Spleen (tissue), 11 donors: ENCODE data around the gene UGT1A7. TPM values are rescaled to one million over a fixed set of nuclear protein-coding genes. Genes with fewer than 3 reads are reported as not detected.

Source experiments
- DNase-seq: peaks from one replicate; pipeline ENCODE4 v3.0.0-alpha.2; 2020
- H3K27ac ChIP-seq, 8 donors: fragments of 200-600 bp; sonication (generic) in 7 of 8; 1 replicate in 4 of 8; 2 replicates in 4 of 8; pipeline versions ENCODE4 v1.5.0 to v1.8.0; 2016 to 2021; ENCODE audit warnings: inconsistent platforms in 4 of 8, mild to moderate bottlenecking in 4 of 8, moderate library complexity in 1 of 8
- H3K27me3 ChIP-seq, 7 donors: fragments of 200-600 bp; sonication (generic) in 6 of 7; replicated peaks in 1 of 7; 1 replicate in 4 of 7; 2 replicates in 3 of 7; pipeline versions ENCODE4 v1.5.0 to v1.8.0; 2016 to 2021; ENCODE audit warnings: inconsistent platforms in 3 of 7, mild to moderate bottlenecking in 1 of 7
- H3K36me3 ChIP-seq, 6 donors: fragments of 200-600 bp; sonication (generic) in 5 of 6; 1 replicate in 4 of 6; 2 replicates in 2 of 6; pipeline versions ENCODE4 v1.5.0 to v1.8.0; 2016 to 2021; ENCODE audit warnings: inconsistent platforms in 2 of 6
- H3K4me1 ChIP-seq, 6 donors: fragments of 200-600 bp; sonication (generic) in 5 of 6; 1 replicate in 3 of 6; 2 replicates in 3 of 6; pipeline versions ENCODE4 v1.5.0 to v1.8.0; 2016 to 2021; ENCODE audit warnings: inconsistent platforms in 3 of 6
- H3K4me3 ChIP-seq, 8 donors: fragments of 200-600 bp; sonication (generic) in 7 of 8; 1 replicate in 4 of 8; 2 replicates in 4 of 8; pipeline versions ENCODE4 v1.5.0 to v1.8.0; 2016 to 2021; ENCODE audit warnings: inconsistent platforms in 4 of 8, mild to moderate bottlenecking in 4 of 8, moderate library complexity in 2 of 8
- H3K9me3 ChIP-seq, 8 donors: fragments of 200-600 bp; sonication (generic) in 7 of 8; 1 replicate in 4 of 8; 2 replicates in 4 of 8; pipeline versions ENCODE4 v1.5.0 to v1.8.0; 2016 to 2021; ENCODE audit warnings: inconsistent platforms in 4 of 8
- POLR2A ChIP-seq, 3 donors: fragments of 450-650 bp; IDR thresholded peaks; one replicate each; pipeline ENCODE4 v1.5.1; 2017; ENCODE audit warnings: antibody characterized with exemption in 3 of 3, mild to moderate bottlenecking in 1 of 3
- POLR2AphosphoS5 ChIP-seq, 3 donors: sonication (generic); formaldehyde crosslinking; IDR thresholded peaks; one replicate each; pipeline ENCODE4 v1.5.1; 2017; ENCODE audit warnings: antibody characterized with exemption in 3 of 3
- WGBS, 5 donors: extraction: QIAGEN DNeasy Blood & Tissue Kit in 3 of 5; methylation state at CpG; one replicate each; pipeline versions ENCODE4 v1.1.5 to v1.1.7; 2013 to 2018; 5-methylcytosine and 5-hydroxymethylcytosine counted together
- intact Hi-C: fragments of 100-400 bp; cut with DNase I; formaldehyde crosslinking; loops from one replicate; pipeline ENCODE4 v1.15.0; 2023; ENCODE audit warnings: low total_unique reads
- polyA plus RNA-seq, 3 donors: library from polyadenylated mRNA; stranded (reverse); fragments of 200-250 nt; gene quantifications; one replicate each; pipeline ENCODE4 v1.2.1, GENCODE V29; 2013
- total RNA-seq, 7 donors: library from RNA; depleted of rRNA in 3 of 7; stranded (reverse); fragments of >200 nt in 3 of 7; fragmentation: NEBNext Ultra II Directional in 4 of 7; extraction: Animal tissue kit (Norgen Biotek cat#: 25700) in 4 of 7; gene quantifications; one replicate each; pipeline versions ENCODE4 v1.1.0 to v1.2.1, GENCODE V29; 2016 to 2021
- TF ChIP-seq, protein P1 (sequence below), 11 experiments: fragments of 200-600 bp in 7 of 11; fragments of 450-650 bp in 4 of 11; sonication (generic) in 4 of 11; IDR thresholded peaks in 8 of 11; conservative IDR thresholded peaks in 3 of 11; 1 replicate in 7 of 11; 2 replicates in 4 of 11; pipeline versions ENCODE4 v1.4.0 to v1.8.0; 2016 to 2021; ENCODE audit warnings: antibody characterized with exemption in 11 of 11, inconsistent platforms in 4 of 11, mild to moderate bottlenecking in 1 of 11
- donor health status: healthy with polysubstance abuse.
- donor health status: DM: no; HTN: no; CAD: no; lungs with moderate emphysema.
- donor health status: DM: no; HTN: no; CAD: no.
- donor health status: Bipolar disorder and iron deficiency.
- donor health status: healthy.
- donor health status: DM: no; HTN: no; CAD: no.
- donor health status: DM: yes; HTN: yes; CAD: no.

The UGT1A7 gene
- total and polyA plus RNA-seq, 10 donors, result 0.03 TPM; not detected in 9

DNA sequence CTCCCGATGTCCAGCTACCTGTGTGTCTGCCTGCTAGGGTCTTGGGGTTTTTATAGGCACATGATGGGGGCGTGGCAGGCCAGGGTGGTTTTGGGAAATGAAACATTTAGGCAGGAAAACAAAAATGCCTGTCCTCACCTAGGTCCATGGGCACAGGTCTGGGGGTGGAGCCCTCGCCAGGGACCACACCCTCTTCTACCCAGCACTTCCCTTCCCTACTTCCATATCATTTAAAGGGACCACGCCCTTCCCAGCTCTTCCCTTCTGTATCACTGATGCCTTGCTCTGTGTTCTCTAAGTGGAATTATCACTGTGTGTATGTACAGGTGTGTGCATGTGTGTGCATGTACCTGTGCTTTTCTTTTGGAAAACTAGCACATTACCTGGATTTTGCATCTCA is 84.7 kb downstream of the UGT1A7 start:
- intact Hi-C loops, result no loop called here
- 74 to 81% (median 80%) methylated on average over 4 of the region's 4 CpGs for WGBS, 5 donors
- DNase-seq, result no peak
- Histone ChIP-seq H3K9me3 (no peaks in the 10 kb centered on the region), H3K4me3 (no peak overlapping the region), H3K36me3 (no peaks in the 10 kb centered on the region), H3K27ac (no peak overlapping the region), H3K4me1 (no peaks in the 10 kb centered on the region), H3K27me3 (peaks cover 0 to 29% (median 0%) of the 10 kb centered on the region in 7 donors)
- no peak for TF ChIP-seq POLR2AphosphoS5 (IDR thresholded peaks at IDR 0.05)
- TF ChIP-seq, protein P1, sequence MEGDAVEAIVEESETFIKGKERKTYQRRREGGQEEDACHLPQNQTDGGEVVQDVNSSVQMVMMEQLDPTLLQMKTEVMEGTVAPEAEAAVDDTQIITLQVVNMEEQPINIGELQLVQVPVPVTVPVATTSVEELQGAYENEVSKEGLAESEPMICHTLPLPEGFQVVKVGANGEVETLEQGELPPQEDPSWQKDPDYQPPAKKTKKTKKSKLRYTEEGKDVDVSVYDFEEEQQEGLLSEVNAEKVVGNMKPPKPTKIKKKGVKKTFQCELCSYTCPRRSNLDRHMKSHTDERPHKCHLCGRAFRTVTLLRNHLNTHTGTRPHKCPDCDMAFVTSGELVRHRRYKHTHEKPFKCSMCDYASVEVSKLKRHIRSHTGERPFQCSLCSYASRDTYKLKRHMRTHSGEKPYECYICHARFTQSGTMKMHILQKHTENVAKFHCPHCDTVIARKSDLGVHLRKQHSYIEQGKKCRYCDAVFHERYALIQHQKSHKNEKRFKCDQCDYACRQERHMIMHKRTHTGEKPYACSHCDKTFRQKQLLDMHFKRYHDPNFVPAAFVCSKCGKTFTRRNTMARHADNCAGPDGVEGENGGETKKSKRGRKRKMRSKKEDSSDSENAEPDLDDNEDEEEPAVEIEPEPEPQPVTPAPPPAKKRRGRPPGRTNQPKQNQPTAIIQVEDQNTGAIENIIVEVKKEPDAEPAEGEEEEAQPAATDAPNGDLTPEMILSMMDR (IDR thresholded peaks at IDR 0.05 in 8 of 11, conservative IDR thresholded peaks at IDR 0.05 in 3 of 11), result no peak
- no peak for TF ChIP-seq POLR2A (IDR thresholded peaks at IDR 0.05)

DNA sequence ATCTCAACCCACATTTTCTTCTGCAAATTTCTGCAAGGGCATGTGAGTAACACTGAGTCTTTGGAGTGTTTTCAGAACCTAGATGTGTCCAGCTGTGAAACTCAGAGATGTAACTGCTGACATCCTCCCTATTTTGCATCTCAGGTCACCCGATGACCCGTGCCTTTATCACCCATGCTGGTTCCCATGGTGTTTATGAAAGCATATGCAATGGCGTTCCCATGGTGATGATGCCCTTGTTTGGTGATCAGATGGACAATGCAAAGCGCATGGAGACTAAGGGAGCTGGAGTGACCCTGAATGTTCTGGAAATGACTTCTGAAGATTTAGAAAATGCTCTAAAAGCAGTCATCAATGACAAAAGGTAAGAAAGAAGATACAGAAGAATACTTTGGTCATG is 86.4 kb downstream of the UGT1A7 start:
- H3K4me3 ChIP-seq, result no peak overlapping the region
- intact Hi-C loops, result no loop called here
- no peak for DNase-seq
- H3K27me3 ChIP-seq, result peaks cover 0 to 29% (median 0%) of the 10 kb centered on the region in 7 donors
- H3K4me1 ChIP-seq, result no peaks in the 10 kb centered on the region
- WGBS, 5 donors, result 73 to 82% (median 76%) methylated on average over 4 of the region's 4 CpGs
- TF ChIP-seq POLR2AphosphoS5 (IDR thresholded peaks at IDR 0.05) (no peak), POLR2A (IDR thresholded peaks at IDR 0.05) (no peak)
- TF ChIP-seq, protein P1 (IDR thresholded peaks at IDR 0.05 in 8 of 11, conservative IDR thresholded peaks at IDR 0.05 in 3 of 11), result no peak
- H3K27ac ChIP-seq, result no peak overlapping the region
- H3K9me3 ChIP-seq, result no peaks in the 10 kb centered on the region
- H3K36me3 ChIP-seq, result no peaks in the 10 kb centered on the region

DNA sequence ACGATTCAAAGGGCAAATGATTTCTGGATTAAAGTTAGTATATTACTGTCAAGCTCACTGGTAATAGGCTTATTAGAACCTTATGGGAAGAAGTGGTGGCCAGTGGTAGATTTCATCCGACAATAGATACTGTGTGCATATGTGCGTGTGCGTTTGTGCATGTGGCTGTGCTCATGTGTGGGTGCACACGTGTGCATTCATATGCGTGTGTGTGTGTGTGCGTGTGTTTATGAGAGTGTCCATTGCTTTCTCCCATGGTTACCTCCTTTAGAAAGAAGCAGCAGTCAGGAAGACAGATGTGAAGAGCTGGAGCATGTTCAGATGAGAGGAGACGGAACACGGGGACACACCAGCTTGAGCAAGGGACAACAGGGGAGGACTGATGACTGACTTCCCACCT is 87.6 kb downstream of the UGT1A7 start:
- TF ChIP-seq POLR2AphosphoS5 (IDR thresholded peaks at IDR 0.05) (no peak), POLR2A (IDR thresholded peaks at IDR 0.05) (no peak)
- TF ChIP-seq, protein P1 (IDR thresholded peaks at IDR 0.05 in 8 of 11, conservative IDR thresholded peaks at IDR 0.05 in 3 of 11), result no peak
- no peak overlapping the region for H3K27ac ChIP-seq
- H3K9me3 ChIP-seq, result no peaks in the 10 kb centered on the region
- H3K36me3 ChIP-seq, result no peaks in the 10 kb centered on the region
- WGBS, 5 donors, result 88 to 93% (median 92%) methylated on average over 9 of the region's 9 CpGs
- DNase-seq, result no peak
- no peak overlapping the region for H3K4me3 ChIP-seq
- H3K27me3 ChIP-seq, result peaks cover 0 to 24% (median 0%) of the 10 kb centered on the region in 7 donors
- intact Hi-C loops, result no loop called here
- H3K4me1 ChIP-seq, result no peaks in the 10 kb centered on the region

DNA sequence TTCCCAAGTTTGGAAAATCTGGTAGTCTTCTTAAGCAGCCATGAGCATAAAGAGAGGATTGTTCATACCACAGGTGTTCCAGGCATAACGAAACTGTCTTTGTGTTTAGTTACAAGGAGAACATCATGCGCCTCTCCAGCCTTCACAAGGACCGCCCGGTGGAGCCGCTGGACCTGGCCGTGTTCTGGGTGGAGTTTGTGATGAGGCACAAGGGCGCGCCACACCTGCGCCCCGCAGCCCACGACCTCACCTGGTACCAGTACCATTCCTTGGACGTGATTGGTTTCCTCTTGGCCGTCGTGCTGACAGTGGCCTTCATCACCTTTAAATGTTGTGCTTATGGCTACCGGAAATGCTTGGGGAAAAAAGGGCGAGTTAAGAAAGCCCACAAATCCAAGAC is 90.5 kb downstream of the UGT1A7 start:
- Histone ChIP-seq H3K36me3 (no peaks in the 10 kb centered on the region), H3K27ac (no peak overlapping the region), H3K27me3 (peaks cover 0 to 14% (median 0%) of the 10 kb centered on the region in 7 donors), H3K4me3 (no peak overlapping the region), H3K9me3 (peaks cover 0 to 22% (median 12%) of the 10 kb centered on the region in 8 donors), H3K4me1 (no peaks in the 10 kb centered on the region)
- WGBS, 5 donors, result 85 to 93% (median 88%) methylated on average over 11 to 16 of the region's 16 CpGs
- intact Hi-C loops, result no loop called here
- TF ChIP-seq, protein P1 (IDR thresholded peaks at IDR 0.05 in 8 of 11, conservative IDR thresholded peaks at IDR 0.05 in 3 of 11), result no peak
- TF ChIP-seq POLR2A (IDR thresholded peaks at IDR 0.05), result no peak
- no peak for TF ChIP-seq POLR2AphosphoS5 (IDR thresholded peaks at IDR 0.05)
- DNase-seq, result no peak
